Occipital lobe (tissue), 2 donors: ENCODE results near the gene USP6NL. TPM values are rescaled to one million over a fixed set of nuclear protein-coding genes. Genes with fewer than 3 reads are reported as not detected.

Experiments used
- DNase-seq: peaks from one replicate; lab custom pipeline; 2025; lab: John Stamatoyannopoulos, UW
- total RNA-seq: library from RNA; depleted of rRNA; stranded (reverse); fragments of >200 nt; gene quantifications from one replicate; pipeline ENCODE4 v1.2.3, GENCODE V29; 2014

Gene USP6NL
- total RNA-seq, 1 donor from 2014 or later = 40.2 TPM

- DNase-seq = no peak
These were observed 16.7 kb downstream of the USP6NL start for GRCh38 chr10:11594589-11595394.

- DNase-seq = no peak
These were observed 17.8 kb downstream of the USP6NL start for GRCh38 chr10:11593612-11594011.

- no peak for DNase-seq
These were observed 21.7 kb downstream of the USP6NL start for GRCh38 chr10:11589738-11590137.

GRCh38 chr10:11588873-11589574, 22.4 kb downstream of the USP6NL start:
- DNase-seq = no peak

- no peak for DNase-seq
These were observed 23.7 kb downstream of the USP6NL start for GRCh38 chr10:11587722-11588259.

GRCh38 chr10:11586170-11586569, 25.3 kb downstream of the USP6NL start:
- DNase-seq = no peak

GRCh38 chr10:11581213-11581612, 30.2 kb downstream of the USP6NL start:
- no peak for DNase-seq

- DNase-seq = no peak
These were observed 31.6 kb downstream of the USP6NL start for GRCh38 chr10:11579885-11580284.

GRCh38 chr10:11578802-11579255, 32.6 kb downstream of the USP6NL start:
- no peak for DNase-seq

GRCh38 chr10:11576092-11576809, 35.2 kb downstream of the USP6NL start:
- no peak for DNase-seq

- peak; percentile 13 for DNase-seq
These were observed 38.0 kb downstream of the USP6NL start for GRCh38 chr10:11573497-11573896.

GRCh38 chr10:11570751-11571150, 40.7 kb downstream of the USP6NL start:
- DNase-seq = no peak

- DNase-seq = peak; percentile 1
These were observed 42.0 kb downstream of the USP6NL start for GRCh38 chr10:11569471-11569870.

GRCh38 chr10:11568578-11568977, 42.9 kb downstream of the USP6NL start:
- no peak for DNase-seq

GRCh38 chr10:11564741-11565140, 46.7 kb downstream of the USP6NL start:
- no peak for DNase-seq

GRCh38 chr10:11563936-11564335, 47.5 kb downstream of the USP6NL start:
- no peak for DNase-seq

GRCh38 chr10:11562888-11563287, 48.6 kb downstream of the USP6NL start:
- no peak for DNase-seq

GRCh38 chr10:11560076-11560709, 51.3 kb downstream of the USP6NL start:
- no peak for DNase-seq

GRCh38 chr10:11557967-11558366, 53.5 kb downstream of the USP6NL start:
- DNase-seq = no peak

- DNase-seq = no peak
These were observed 53.9 kb downstream of the USP6NL start for GRCh38 chr10:11557513-11557912.

- DNase-seq = no peak
These were observed 55.9 kb downstream of the USP6NL start for GRCh38 chr10:11555556-11555955.
